HepG2 (cell line): Measurements from ENCODE around the gene PUS3. TPM values are rescaled to one million over a fixed set of nuclear protein-coding genes. Genes with fewer than 3 reads are reported as not detected.
A peak's percentile ranks its signal among the peaks of the same experiment; 100 is the strongest.

ENCODE experiments used
- AHR ChIP-seq: IDR thresholded peaks from 2 replicates; pipeline ENCODE4 v1.6.1; 2018; ENCODE audit warnings: missing genetic modification reagents, missing compliant biosample characterization
- ARHGAP35 ChIP-seq: sonication (generic); formaldehyde crosslinking; IDR thresholded peaks from 2 replicates; pipeline ENCODE4 v1.9.0; 2022; ENCODE audit warnings: mild to moderate bottlenecking, inconsistent platforms, moderate library complexity, missing genetic modification reagents, borderline replicate concordance
- ARID3A ChIP-seq: IDR thresholded peaks from 2 replicates; pipeline ENCODE4 v1.6.1; 2012; ENCODE audit warnings: low read depth, low read length, improper control_type of control experiment
- ARID4A ChIP-seq: sonication (generic); formaldehyde crosslinking; IDR thresholded peaks from 2 replicates; pipeline ENCODE4 v1.5.0; 2020; ENCODE audit warnings: mild to moderate bottlenecking, missing genetic modification reagents, borderline replicate concordance
- BATF2 ChIP-seq: sonication (generic); formaldehyde crosslinking; IDR thresholded peaks from 2 replicates; pipeline ENCODE4 v1.8.0; 2022; ENCODE audit warnings: mild to moderate bottlenecking, missing genetic modification reagents, moderate library complexity
- BCLAF1 ChIP-seq: fragments of 450-650 bp; IDR thresholded peaks from 2 replicates; pipeline ENCODE4 v1.6.1; 2017; ENCODE audit warnings: mild to moderate bottlenecking
- NFE2L2 ChIP-seq: fragments of 150-350 bp; IDR thresholded peaks from 2 replicates; pipeline ENCODE4 v1.6.1; 2014; ENCODE audit warnings: low read length
- NONO ChIP-seq, 2 experiments: fragments of 450-650 bp in 1 of 2; sonication (generic) in 1 of 2; formaldehyde crosslinking in 1 of 2; IDR thresholded peaks in 1 of 2; conservative IDR thresholded peaks in 1 of 2; 2 replicates each; pipeline versions ENCODE4 v1.6.1 to v1.8.0; 2017 to 2022; ENCODE audit warnings: mild to moderate bottlenecking in 1 of 2, missing genetic modification reagents in 1 of 2, moderate library complexity in 1 of 2
- PITX1 ChIP-seq: sonication (generic); formaldehyde crosslinking; IDR thresholded peaks from 2 replicates; pipeline ENCODE4 v1.5.1; 2020; ENCODE audit warnings: mild to moderate bottlenecking, missing genetic modification reagents
- POLR2AphosphoS5 ChIP-seq: IDR thresholded peaks from 2 replicates; pipeline ENCODE4 v1.6.1; 2012; ENCODE audit warnings: low read depth, low read length
- SATB2 ChIP-seq: sonication (generic); formaldehyde crosslinking; IDR thresholded peaks from 2 replicates; pipeline ENCODE4 v1.5.0; 2020; ENCODE audit warnings: missing genetic modification reagents
- TFAP4 ChIP-seq: sonication (generic); IDR thresholded peaks from 2 replicates; pipeline ENCODE4 v1.6.1; 2016; ENCODE audit warnings: low read depth, borderline replicate concordance
- TRIM22 ChIP-seq: fragments of 450-650 bp; IDR thresholded peaks from 2 replicates; pipeline ENCODE4 v1.6.1; 2017
- ZNF282 ChIP-seq: fragments of 450-650 bp; IDR thresholded peaks from 2 replicates; pipeline ENCODE4 v1.6.1; 2018; ENCODE audit not compliant: partially characterized antibody
- ZNF709 ChIP-seq: sonication (generic); formaldehyde crosslinking; IDR thresholded peaks from 2 replicates; pipeline ENCODE4 v1.5.0; 2020; ENCODE audit warnings: mild to moderate bottlenecking, missing genetic modification reagents
- ZNF841 ChIP-seq: sonication (generic); formaldehyde crosslinking; IDR thresholded peaks from 2 replicates; pipeline ENCODE4 v1.8.1; 2023; ENCODE audit warnings: missing genetic modification reagents, borderline replicate concordance
- ZNF879 ChIP-seq: sonication (generic); formaldehyde crosslinking; IDR thresholded peaks from 2 replicates; pipeline ENCODE4 v1.8.1; 2023; ENCODE audit warnings: missing genetic modification reagents
- polyA plus RNA-seq, 8 experiments: library from polyadenylated mRNA; depleted of rRNA in 3 of 8; stranded (reverse) in 7 of 8; unstranded in 1 of 8; fragments of >200 nt; fragmentation: Illumina TruSeq in 4 of 8; extraction: Trizol in 4 of 8; gene quantifications; 2 replicates each; pipeline versions ENCODE4 v1.2.1 to v1.2.3, GENCODE V29; 2011 to 2016; ENCODE audit warnings: low read depth in 4 of 8, missing spikeins in 1 of 8, mixed read lengths in 1 of 8; ENCODE audit not compliant: insufficient read depth in 1 of 8
- total RNA-seq, 5 experiments: library from RNA; depleted of rRNA; stranded (reverse); fragments of >200 nt; fragmentation: Illumina TruSeq; extraction: Trizol; gene quantifications; 2 replicates each; pipeline ENCODE4 v1.2.3, GENCODE V29; 2016; ENCODE audit warnings: low read depth in 1 of 5

PUS3 gene
- total and polyA plus RNA-seq, 2 of the 13 experiments (the other 11 are each of a cell fraction or from before 2014, with no cell fraction given), result 6.0 to 18.2 TPM

- TF ChIP-seq TRIM22 (no peak), BATF2 (CRISPR knock-in tag) (no peak), ARID3A (no peak), SATB2 (no peak), ZNF841 (no peak), BCLAF1 (no peak), ZNF879 (no peak), POLR2AphosphoS5 (peak; percentile 91), ARHGAP35 (CRISPR knock-in tag) (no peak), ARID4A (CRISPR knock-in tag) (peak; percentile 80), NFE2L2 (no peak), TFAP4 (0 out of 2 replicates have a peak, but pooled peaks have one; percentile 8), ZNF709 (CRISPR knock-in tag) (no peak), ZNF282 (no peak), NONO (IDR thresholded peaks at IDR 0.05) (no peak), NONO (CRISPR knock-in tag; conservative IDR thresholded peaks at IDR 0.05) (0 out of 2 replicates have a peak, but pooled peaks have one; percentile 15), AHR (no peak), PITX1 (CRISPR knock-in tag) (no peak)
Measured at GRCh38 chr11:125902927-125903710, at the start of gene PUS3 (continued).
